GM12874 (cell line): ENCODE measurements around the gene CDC42BPA.

Experiments
- CTCF ChIP-seq: IDR thresholded peaks from 2 replicates; pipeline ENCODE4 v1.5.1; 2011; ENCODE audit warnings: low read depth, mild to moderate bottlenecking, control low read depth, low read length, moderate library complexity; ENCODE audit not compliant: insufficient read depth

CDC42BPA gene

GRCh38 chr1:227062306-227062705 lies 256.0 kb downstream of the CDC42BPA start:
- TF ChIP-seq CTCF = no peak

- TF ChIP-seq CTCF = no peak
Observed at GRCh38 chr1:227059076-227059475, 259.2 kb downstream of the CDC42BPA start.

- TF ChIP-seq CTCF = no peak
Observed at GRCh38 chr1:227058321-227058751, 260.0 kb downstream of the CDC42BPA start.

- TF ChIP-seq CTCF = no peak
Observed at GRCh38 chr1:227049253-227049652, 269.0 kb downstream of the CDC42BPA start.

GRCh38 chr1:227043755-227044154 lies 274.5 kb downstream of the CDC42BPA start:
- no peak for TF ChIP-seq CTCF

GRCh38 chr1:227042292-227042691 lies 276.0 kb downstream of the CDC42BPA start:
- TF ChIP-seq CTCF = no peak

- no peak for TF ChIP-seq CTCF
Observed at GRCh38 chr1:227038401-227038800, 279.9 kb downstream of the CDC42BPA start.

GRCh38 chr1:227037121-227037520 lies 281.2 kb downstream of the CDC42BPA start:
- no peak for TF ChIP-seq CTCF
